T47D (cell line): Measurements from ENCODE around the gene DNTTIP2.
"Not testable (repeated sequence)": the region's sequence is repeated elsewhere in the genome, so short reads cannot be mapped to it uniquely, and the experiment has no call there.

ENCODE experiments used
- DNase-seq, 2 experiments: peaks; one replicate each; pipeline versions ENCODE4 v3.0.0 to v3.0.0-alpha.2; 2011 to 2012; ENCODE audit warnings: low read depth in 1 of 2, low spot score in 1 of 2
- JUND ChIP-seq: IDR thresholded peaks from 2 replicates; pipeline ENCODE4 v1.6.1; 2012; ENCODE audit warnings: low read depth
- in situ Hi-C: cut with HindIII; loops from 2 replicates; pipeline ENCODE4 v1.10.0; 2016; ENCODE audit warnings: low sequenced_read_pairs, low pct_unique_long_range_greater_than_20kb

The DNTTIP2 gene

DNA sequence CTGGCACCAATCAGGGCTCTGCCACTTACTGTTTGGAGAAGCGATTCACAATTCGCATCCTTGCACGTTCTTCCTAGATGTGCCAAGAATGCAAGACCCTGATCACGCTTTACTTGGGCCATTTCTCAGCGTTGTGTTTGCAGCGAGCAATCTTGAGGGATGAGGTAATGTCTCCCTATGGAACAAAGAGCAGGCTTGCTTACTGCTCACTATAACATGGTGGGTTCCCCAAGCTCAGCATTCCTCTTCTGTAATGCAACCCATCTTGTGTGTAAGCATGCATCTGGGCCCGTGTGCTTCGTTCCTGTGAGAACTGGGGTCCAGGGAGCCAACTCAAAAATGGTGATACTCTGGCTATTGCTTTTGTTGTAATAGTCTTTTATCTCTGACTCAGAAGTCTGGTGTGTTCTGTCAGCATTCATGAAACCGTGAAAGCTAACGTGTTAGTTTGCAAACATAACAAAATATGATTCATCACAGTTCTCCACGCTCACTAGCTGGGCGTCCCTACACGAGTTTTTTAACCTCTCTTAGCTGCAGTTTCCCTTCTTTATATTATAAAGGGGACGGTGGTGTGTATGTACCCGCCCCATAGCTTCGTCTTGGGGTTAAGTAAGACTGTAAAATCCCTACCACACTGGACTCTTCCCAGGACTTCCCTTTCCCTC, 33.3 kb downstream of the DNTTIP2 start:
- in situ Hi-C loops: no loop called here
- peak in 1 of 2 experiments; percentile 14 for DNase-seq
- TF ChIP-seq JUND: no peak

DNA sequence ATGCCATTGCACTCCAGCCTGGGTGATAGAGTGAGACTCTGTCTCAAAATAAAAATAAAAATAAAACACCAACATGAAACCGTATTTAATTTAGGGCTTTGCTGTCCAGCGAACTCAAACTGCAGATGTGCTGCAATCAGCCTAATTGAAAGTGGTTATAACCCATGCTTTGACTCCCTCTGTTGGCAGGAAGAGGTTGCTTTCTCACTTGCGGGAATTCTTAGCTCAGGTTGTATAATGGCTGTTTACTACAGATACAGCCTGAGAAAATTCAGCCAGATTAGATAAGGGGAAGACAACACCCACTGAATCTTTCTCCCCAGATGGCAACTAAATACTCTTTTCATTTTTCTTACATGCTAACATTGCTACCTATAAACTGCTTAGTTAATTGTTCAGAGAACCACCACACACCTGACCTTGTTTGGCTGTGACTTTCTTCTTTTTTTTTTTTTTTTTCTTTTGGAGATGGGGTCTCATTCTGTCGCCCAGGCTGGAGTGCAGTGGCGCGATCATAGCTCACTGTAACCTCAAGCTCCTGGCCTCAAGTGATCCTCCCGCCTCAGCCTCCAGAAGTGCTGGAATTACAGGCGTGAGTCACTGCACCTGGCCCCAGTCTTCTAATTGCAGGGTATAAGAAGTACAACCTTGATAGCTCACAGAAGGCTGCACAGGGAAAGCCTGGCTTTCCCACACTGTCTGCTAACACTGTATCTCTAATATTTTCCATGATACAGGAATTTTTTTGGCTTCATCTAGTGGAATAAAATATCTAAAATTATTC, 34.6 kb downstream of the DNTTIP2 start:
- TF ChIP-seq JUND: no peak
- peak; percentile 40 to 74 for DNase-seq
- in situ Hi-C loops: no loop called here

DNA sequence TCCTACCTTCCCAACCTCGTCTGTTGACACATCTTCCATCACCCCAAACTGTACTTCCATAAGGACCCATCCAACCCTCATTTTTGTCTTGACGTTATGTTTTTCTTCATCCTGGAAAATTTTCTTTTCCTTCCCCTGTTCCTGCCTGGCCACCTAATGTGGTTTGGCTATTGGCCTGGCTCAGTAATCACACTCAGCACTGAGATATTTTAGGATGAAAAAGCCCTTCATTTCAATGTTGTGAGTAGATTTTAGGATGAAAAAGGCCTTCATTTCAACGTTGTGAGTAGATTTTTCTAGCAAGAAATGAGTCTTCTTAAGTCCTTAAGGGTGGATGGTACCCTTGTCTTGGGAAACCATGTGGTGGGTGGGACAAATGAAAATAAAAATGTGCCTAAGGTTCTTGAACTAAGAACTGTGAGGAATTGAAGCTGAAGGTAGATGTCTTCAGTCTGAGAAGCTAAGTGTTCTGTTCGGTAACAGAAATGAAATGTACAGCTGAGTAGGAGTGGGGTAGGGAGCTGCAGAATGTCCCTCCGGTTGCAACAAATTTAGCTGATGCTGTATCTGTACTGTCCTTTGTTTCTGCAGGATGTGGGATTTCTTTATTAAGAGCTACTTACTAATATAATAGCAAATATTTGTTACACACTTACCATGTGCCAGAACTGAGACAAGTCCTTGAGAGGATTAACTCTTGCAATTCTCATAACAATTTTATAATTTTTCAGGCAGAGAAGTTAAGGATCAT, 36.1 kb downstream of the DNTTIP2 start:
- in situ Hi-C loops: no loop called here
- TF ChIP-seq JUND: no peak
- no peak for DNase-seq

DNA sequence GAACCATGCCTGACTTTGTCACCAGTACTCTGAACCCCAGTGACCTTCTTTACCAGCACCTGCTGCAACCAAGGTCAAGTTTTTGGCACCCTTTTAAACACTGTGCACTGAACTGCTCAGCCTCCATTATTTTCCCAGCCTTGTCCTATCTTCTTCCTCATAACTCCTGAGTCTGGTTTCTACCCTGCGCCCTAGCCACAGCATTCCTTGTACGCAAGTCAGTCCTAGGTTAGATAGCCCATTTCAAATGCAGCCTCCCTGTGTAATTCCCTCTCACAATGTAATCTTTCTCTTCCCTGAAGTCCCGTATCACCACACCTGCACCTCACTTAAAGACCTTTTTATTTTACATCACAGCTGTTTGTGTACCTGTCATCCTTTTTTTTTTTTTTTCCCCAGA, 37.2 kb downstream of the DNTTIP2 start:
- no peak for TF ChIP-seq JUND
- DNase-seq: no peak
- in situ Hi-C loops: no loop called here

DNA sequence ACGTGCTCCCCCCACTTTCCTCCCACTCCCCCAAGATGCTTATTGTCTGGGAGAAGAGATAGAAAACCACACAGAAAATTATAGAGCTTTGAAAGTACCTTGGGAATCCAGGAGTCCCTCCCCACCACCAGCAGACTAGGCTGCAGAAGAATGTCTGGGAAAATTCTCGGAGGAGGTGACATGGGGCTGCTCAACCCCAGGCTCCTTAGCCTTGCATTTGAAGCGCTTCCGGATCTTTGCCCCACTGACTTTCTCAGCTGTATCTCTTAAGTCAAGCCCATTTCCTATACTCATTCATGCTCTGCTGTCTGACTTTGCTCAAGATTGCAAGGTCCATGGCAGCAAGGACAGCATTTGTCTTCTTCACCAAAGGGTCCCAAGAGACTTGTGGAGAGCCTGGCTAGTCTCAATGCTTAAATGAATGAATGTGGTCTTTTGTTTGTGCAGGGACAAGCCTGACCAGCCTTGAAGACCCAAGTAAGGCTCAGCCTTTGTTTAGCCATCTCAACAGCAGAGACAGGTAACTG, 38.0 kb downstream of the DNTTIP2 start:
- no peak for DNase-seq
- TF ChIP-seq JUND: no peak
- in situ Hi-C loops: no loop called here

DNA sequence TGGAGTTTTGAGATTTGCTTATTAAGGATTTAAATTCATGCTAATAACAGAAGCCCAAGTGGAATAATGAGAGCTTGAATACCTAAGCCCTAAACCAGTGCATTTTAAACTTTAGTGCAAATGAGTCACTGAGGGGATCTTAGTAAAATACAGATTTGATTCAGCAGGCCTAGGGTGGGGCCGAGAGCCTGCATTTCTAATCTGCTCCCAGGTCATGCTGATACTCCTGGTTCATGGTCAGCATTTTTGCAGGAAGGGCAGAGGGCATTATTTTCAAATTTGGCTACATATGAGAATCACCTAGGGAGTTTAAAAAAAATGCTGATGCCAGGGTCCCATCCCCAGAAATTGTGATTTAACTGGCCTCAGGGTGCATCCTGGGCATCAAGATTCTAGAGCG, 39.3 kb downstream of the DNTTIP2 start:
- in situ Hi-C loops: no loop called here
- DNase-seq: no peak
- no peak for TF ChIP-seq JUND

DNA sequence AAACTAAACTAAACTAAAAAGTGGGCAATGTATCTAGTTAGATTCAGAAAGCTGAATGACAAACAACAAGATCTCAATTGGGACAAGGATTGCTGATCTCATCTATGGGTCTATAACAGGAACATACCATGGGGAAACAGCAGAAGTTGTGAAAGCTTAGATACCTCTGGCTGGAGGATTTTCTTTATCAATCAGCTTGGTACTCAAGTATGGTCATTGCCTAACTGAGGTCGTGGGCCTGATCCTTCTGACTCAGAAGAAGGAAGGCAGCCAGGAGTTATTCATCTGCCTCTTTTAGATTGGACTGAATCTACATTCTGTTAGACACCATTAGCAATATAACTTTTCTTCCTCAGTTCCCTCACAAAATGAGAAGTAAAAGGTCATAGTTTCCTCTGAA, 39.7 kb downstream of the DNTTIP2 start:
- TF ChIP-seq JUND: no peak
- in situ Hi-C loops: no loop called here
- no peak for DNase-seq

DNA sequence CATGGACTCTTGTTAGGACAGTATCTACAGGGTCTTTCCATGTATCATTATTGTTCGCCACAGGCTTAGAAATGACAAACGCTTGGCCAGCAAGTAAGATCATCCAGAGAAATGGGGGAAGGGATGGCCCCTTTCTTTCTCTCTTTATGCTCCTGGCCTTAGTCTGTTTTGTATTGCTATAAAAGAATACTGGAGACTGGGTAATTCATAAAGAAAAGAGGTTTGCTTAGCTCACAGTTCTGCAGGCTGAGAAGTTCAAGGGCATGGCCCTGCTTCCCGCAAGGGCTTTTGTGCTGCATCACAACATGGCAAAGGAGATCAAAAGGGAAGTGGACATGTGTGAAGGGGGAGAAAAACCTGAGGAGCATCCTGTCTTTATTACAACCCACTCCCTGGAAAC, 41.0 kb downstream of the DNTTIP2 start:
- in situ Hi-C loops: no loop called here
- TF ChIP-seq JUND: no peak
- no peak for DNase-seq

DNA sequence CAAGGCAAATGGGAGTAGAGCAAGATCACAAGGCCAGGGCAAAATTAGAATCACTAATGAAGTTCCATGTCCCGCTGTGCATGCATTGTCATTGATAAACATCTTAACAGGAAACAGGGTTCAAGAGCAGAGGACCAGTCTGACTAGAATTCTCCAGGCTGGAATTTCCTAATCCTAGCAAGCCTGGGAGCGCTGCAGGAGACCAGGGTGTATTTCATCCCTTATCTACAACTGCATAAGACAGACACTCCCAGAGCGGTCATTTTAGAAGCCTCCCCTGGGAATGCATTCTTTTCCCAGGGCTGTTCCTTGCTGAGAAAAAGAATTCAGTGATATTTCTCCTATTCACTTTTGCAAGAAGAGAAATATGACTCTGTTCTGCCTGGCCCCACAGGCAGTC, 45.7 kb downstream of the DNTTIP2 start:
- in situ Hi-C loops: not testable (repeated sequence)

DNA sequence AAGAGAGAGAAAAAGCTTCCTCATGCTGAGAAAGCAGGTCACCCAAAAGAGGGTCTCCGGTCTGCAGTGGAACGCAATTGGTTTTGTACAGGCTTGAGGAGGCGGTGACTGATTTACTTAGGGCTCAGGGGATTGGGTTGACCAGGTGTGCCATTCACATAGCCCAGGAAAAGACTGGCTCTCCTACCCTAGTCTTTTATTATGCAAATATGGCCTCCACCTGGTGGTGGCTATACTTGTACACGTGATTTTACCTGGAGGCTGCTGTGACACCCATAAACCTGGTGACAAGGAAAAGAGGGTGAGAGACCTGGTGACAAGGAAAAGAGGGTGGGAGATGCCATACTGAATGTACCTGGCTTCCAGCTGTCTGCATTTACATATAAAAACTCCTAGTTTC, 49.9 kb downstream of the DNTTIP2 start:
- TF ChIP-seq JUND: no peak
- in situ Hi-C loops: no loop called here
- DNase-seq: peak in 1 of 2 experiments; percentile 22

More for the DNA sequence above, 45.7 kb downstream of the DNTTIP2 start:
- DNase-seq: not testable (repeated sequence)

DNA sequence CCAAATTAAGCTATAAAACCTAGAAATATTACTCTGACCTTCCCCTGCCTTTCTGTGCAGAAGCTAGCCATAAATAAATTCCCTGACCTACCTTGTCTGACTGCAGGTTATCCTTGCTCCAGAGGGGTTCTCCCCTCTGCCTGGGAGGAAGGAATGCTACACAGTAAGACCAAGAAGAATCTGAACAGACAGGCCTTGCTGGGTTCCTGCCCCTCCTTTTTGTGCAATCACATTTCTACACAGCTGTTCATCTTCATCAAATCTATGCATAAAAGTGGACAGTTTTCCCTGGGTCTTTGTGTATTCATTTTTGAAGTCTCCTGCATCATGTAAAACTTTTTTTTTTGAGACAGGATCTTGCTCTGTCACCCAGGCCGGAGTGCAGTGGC, 50.6 kb downstream of the DNTTIP2 start:
- in situ Hi-C loops: no loop called here
- DNase-seq: no peak
- TF ChIP-seq JUND: no peak

DNA sequence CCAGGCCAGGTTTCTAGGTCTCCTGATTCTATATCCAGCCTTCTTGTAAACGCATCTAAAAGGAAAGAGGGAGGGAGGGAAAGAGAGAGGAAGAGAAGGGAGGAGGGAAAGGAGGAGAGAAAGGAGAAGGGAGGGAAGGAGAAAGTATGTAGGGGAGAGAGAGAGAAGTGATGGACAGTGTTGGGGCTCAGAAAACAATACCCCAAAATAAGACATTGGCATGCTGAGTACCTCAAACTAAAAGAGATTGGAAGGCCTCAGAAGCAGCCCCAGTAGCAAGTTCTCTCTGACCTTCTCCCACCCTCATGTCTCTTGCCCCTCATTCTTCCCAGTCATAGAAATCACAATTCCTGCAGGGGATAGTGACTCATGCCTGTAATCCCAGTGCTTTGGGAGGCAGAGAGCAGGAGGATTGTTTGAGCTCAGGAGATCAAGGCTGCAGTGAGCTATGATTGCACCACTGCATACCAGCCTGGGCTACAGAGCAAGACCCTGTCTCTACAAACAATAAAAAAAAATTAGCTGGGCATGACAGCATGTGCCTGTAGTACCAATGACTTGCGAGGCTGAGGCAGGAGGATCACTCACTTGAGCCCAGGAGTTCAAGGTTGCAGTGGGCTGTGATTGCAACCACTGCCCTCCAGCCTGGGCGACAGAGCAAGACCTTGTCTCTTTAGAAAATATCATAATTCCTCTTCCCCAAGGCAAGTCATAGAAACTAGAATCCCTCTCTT, 51.2 kb downstream of the DNTTIP2 start:
- TF ChIP-seq JUND: no peak
- no peak for DNase-seq
- in situ Hi-C loops: no loop called here

DNA sequence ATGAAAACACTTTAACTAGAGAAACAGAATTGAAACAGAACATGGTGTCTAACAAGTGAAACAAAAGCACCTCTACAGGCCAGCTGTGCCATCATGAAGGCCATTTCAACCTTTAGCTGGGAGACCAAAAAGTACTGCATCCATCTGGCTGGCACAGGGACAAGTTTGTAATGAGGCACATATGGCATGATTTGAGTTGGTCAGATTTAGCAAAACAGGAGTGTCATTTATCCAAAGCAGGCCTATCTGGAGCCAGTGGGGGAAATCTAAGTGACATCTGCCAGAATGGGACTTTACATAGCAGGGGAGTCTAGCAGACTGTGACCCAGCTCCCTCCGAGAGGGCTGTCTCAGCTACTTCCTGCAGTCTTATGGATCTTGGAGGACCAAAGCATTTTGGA, 51.9 kb downstream of the DNTTIP2 start:
- no peak for DNase-seq
- no peak for TF ChIP-seq JUND
- in situ Hi-C loops: no loop called here
